Suppressor macrophage treated with lipopolysaccharide for 1 hour (primary cell): ENCODE measurements around the gene DPP4.

Source experiments
- DNase-seq, 3 donors: peaks; one replicate each; pipeline ENCODE4 v3.0.0-alpha.2; 2020 to 2022

Gene DPP4

GRCh38 chr2:162014751-162015150 is 59.3 kb downstream of the DPP4 start:
- DNase-seq, result peak; percentile 21 to 43 (median 29)

GRCh38 chr2:162013514-162014475 is 60.2 kb downstream of the DPP4 start:
- peak; percentile 64 to 78 (median 77) for DNase-seq

- DNase-seq, result no peak
Observed at GRCh38 chr2:162012565-162013058, 61.4 kb downstream of the DPP4 start.

- DNase-seq, result no peak
Observed at GRCh38 chr2:162011706-162012564, 62.1 kb downstream of the DPP4 start.

- DNase-seq, result no peak
Observed at GRCh38 chr2:162009543-162009942, 64.5 kb downstream of the DPP4 start.

GRCh38 chr2:162007447-162008040 is 66.5 kb downstream of the DPP4 start:
- DNase-seq, result peak; percentile 36 to 67 (median 47)

- DNase-seq, result no peak
Observed at GRCh38 chr2:162006337-162006736, 67.7 kb downstream of the DPP4 start.

GRCh38 chr2:162004031-162004430 is 70.0 kb downstream of the DPP4 start:
- DNase-seq, result no peak

- peak in 1 of 3 donors; percentile 11 for DNase-seq
Observed at GRCh38 chr2:162002623-162003235, 71.3 kb downstream of the DPP4 start.

GRCh38 chr2:162000431-162000830 is 73.6 kb downstream of the DPP4 start:
- DNase-seq, result no peak

GRCh38 chr2:161999321-161999720 is 74.7 kb downstream of the DPP4 start:
- no peak for DNase-seq

GRCh38 chr2:161998857-161999256 is 75.2 kb downstream of the DPP4 start:
- DNase-seq, result no peak

GRCh38 chr2:161997916-161998471 is 76.0 kb downstream of the DPP4 start:
- DNase-seq, result no peak

GRCh38 chr2:161995553-161996016 is 78.4 kb downstream of the DPP4 start:
- no peak for DNase-seq

- DNase-seq, result no peak
Observed at GRCh38 chr2:161994761-161995520, 79.1 kb downstream of the DPP4 start.

- DNase-seq, result no peak
Observed at GRCh38 chr2:161992531-161992930, 81.5 kb downstream of the DPP4 start.

GRCh38 chr2:161991991-161992390 is 82.0 kb downstream of the DPP4 start:
- no peak for DNase-seq

GRCh38 chr2:161990741-161991140 is 83.3 kb downstream of the DPP4 start:
- peak; percentile 65 to 87 (median 85) for DNase-seq

GRCh38 chr2:161990036-161990435 is 84.0 kb downstream of the DPP4 start:
- DNase-seq, result no peak

- no peak for DNase-seq
Observed at GRCh38 chr2:161988589-161988988, 85.4 kb downstream of the DPP4 start.

GRCh38 chr2:161987311-161987710 is 86.7 kb downstream of the DPP4 start:
- peak; percentile 25 to 60 (median 52) for DNase-seq
